NCI-H345 treated with DMSO at 0.1 percent for 48 hours (cell line): ENCODE data around the gene ALDH1B1.
"Not testable (repeated sequence)": the region's sequence is repeated elsewhere in the genome, so short reads cannot be mapped to it uniquely, and the experiment has no call there.

Experiments used
- DNase-seq: peaks from one replicate; lab custom pipeline; 2025; ENCODE audit not compliant: unreplicated experiment; lab: John Stamatoyannopoulos, UW

ALDH1B1 gene

DNA sequence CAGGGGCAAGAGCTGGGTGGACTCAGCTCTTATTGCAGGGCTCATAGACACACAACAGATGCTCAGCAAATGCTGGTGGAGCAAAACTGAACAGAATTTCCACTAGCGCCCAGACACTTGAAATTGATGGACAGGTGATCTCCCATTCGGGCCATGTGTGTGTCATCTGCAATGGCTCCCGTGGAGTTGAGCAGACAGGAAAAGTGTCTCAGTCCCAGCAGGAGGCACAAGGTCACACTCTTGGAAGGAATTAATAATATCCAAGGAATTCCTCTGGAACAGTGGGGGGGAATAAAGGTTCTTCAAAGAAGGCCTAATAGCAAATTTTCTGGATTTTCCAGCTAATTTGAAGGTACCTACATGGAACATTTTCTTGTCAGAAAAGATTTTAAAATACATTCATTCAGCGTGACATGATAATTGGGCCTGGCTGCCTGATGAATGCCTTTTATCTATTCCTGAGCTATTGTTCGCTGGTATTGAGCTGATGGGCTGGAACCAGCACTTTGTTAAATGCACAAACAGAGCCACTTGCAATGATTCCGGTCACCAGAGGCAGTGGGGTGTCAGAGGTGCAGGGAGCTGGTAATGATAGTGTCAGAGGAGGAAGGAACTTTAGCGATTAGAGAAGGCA is 31.5 kb upstream of the ALDH1B1 start:
- peak; percentile 55 for DNase-seq

DNA sequence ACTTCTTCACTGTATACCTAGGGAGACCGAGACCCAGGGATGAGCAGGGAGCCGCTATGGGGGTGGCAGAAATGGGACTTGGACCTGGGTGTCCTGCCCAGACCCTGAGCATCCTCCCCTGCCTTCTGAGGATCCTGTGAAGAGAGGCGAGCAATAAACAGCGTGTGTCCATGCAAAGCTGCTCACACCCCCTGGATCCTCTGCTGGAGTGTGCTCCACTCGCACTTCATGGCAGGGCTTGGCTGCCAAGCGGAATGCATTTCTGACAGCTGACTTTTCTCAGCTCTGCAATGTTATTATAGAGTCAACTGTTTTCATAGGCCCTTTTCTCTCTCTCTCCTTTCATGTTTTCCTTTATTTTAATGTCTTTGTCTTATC is 31.0 kb upstream of the ALDH1B1 start:
- DNase-seq: peak; percentile 52

- peak; percentile 36 for DNase-seq
Observed at GRCh38 chr9:38362852-38363588, 29.5 kb upstream of the ALDH1B1 start.

GRCh38 chr9:38363589-38363925 is 28.9 kb upstream of the ALDH1B1 start:
- no peak for DNase-seq

GRCh38 chr9:38367898-38368297 is 24.6 kb upstream of the ALDH1B1 start:
- DNase-seq: no peak

GRCh38 chr9:38368731-38369130 is 23.8 kb upstream of the ALDH1B1 start:
- no peak for DNase-seq

DNA sequence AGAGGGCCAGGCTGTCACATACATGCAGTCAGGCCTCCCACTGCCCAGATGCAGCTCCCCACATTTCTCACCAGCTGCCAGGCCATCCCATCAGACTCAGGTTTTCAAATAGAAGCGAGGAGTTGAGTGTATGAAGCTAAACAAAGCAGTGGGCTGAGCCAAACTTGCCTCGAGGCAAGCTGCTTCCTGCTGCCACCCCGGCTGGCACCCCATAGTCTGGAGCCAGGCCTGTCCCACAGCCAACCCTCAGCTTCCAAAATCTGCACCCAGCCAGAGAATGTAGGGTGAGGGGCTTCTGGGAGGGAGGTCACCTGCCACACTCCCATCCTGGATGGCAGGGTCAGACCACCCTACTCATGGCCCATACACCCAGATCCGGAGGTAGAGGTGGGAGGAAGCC is 22.3 kb upstream of the ALDH1B1 start:
- no peak for DNase-seq

GRCh38 chr9:38371495-38371894 is 21.0 kb upstream of the ALDH1B1 start:
- no peak for DNase-seq

GRCh38 chr9:38372762-38373619 is 19.5 kb upstream of the ALDH1B1 start:
- no peak for DNase-seq

GRCh38 chr9:38373679-38374078 is 18.8 kb upstream of the ALDH1B1 start:
- no peak for DNase-seq

DNA sequence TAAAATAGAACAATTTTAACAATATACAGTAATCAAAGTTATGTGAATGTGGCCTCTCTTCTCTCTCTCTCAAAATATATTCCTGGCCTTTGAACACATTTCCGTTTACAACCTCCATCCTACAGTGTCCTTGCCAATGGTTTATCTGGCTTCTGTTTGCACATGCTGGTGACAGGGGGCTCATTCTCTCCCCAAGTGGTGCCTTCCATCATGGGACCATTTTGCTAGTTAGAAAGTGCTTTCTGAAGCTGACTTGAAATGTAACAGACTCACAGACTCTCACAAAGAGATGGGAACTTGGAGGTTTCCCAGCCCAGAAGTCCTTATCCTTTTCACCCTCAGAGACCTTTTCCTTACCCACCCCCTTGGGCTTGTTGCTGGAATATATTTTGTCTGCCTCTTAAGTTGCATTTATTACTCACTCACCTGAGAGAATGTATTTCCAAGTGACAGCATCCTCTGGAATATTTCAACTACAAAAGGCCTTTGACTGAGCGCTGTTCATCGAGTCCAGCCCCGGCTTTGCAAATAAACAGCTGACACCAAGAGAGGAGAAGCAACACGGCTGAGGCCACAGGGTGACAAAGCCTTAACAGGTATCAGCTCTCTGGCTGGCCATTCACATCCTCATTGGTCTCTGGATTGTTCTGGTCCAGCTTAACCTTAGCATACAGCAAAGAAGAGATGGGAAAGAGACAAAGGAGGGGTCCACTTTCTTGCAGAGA is 17.5 kb upstream of the ALDH1B1 start:
- DNase-seq: no peak

DNA sequence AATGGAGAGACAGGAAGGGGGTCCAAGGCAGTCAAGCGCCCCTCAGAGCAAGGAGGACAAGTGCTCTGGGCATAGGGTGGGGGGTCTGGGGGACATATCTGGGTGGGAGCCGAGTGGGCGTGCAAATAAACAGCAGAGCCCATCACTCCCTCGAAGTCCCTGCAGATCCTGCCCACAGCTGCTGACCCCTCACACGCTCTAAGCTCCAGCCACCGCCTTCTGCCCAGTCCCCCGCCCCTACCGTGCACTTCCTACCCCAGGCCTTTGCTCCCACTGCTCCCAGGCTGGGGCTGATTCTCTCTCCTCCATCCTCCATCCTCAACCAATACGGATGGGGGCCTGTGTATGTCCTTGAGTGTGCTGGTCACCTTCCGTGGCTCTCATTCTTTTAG is 16.9 kb upstream of the ALDH1B1 start:
- no peak for DNase-seq

GRCh38 chr9:38376021-38376670 is 16.4 kb upstream of the ALDH1B1 start:
- DNase-seq: no peak

DNA sequence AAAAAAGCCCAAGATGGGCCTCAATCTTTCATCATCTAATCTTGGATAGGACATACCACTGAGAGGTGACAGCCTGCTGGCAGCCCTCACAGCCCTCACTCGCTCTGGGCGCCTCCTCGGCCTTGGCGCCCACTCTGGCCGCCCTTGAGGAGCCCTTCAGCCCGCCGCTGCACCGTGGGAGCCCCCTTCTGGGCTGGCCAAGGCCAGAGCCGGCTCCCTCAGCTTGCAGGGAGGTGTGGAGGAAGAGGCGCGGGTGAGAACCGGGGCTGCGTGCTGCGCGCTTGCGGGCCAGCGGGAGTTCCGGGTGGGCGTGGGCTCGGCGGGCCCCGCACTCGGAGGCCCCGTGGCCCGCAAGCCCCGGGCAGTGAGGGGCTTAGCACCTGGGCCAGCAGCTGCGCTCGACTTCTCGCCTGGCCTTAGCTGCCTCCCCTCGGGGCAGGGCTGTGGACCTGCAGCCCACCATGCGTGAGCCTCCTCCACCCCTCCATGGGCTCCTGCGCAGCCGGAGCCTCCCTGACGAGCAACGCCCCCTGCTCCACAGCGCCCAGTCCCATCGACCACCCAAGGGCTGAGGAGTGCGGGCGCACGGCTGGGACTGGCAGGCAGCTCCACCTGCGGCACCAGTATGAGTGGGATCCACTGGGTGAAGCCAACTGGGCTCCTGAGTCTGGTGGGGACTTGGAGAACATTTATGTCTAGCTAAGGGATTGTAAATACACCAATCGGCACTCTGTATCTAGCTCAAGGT is 15.0 kb upstream of the ALDH1B1 start:
- not testable (repeated sequence) for DNase-seq

DNA sequence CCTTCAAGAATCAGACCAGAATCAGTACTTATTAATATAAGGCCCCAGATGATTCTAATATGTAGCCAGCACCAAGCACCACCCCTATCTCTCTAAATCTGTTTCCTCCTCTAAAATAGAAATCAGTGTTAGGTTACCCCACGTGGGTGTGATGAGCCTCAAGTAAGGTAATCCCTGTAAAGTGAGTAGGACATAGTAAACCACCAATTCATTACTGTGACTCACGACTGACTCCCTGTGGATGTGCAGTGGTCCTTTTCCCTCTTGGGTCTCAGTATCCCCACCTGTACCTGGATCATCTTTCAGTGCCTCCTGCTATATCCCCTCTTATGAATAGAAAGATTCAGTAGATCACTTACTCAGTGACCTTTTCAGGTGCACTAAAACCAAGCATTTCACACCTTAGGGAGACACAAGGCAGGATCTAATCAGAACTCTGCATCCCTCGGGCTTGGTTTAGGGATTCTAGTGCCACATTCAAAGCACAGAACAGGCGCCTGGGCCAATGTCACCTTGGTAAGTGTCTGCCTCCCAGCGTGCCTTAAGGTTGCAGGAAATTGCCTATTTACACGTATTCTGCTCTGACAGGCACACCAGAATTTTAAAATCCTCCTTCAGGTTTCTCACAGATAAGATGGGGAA is 12.2 kb upstream of the ALDH1B1 start:
- no peak for DNase-seq

DNA sequence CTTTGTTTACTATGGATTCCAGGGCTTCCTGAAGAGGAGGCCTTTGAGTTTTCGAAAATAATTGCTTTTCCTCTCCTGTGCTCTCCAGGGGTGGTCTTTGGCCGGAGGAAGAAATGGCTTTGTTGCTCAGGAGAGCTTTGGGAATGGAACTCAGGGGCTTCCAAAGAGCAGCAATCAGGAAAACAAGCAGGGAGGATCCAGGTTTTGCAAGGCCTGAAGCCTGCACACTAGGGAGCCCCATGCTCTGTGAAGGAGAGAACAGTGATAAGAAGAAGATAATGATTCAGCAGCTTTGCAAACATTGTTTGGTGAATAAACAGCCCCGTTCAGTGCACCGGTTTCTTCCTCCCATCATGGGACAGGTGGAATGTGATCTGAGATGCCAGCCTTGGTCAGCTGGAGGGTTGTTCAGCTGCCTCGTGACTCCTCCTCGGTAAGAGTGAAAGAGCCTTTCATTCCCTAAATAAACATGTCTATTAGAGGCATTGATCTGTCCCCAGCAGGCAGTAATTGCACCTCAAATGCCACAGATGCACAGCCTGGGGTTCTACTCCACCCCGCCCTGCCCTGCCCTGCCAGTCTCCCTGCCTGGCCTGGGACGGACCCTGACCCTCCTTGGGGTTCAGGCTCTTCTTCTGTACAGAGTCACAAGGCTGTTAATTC is 11.5 kb upstream of the ALDH1B1 start:
- peak; percentile 78 for DNase-seq

GRCh38 chr9:38382141-38382540 is 10.4 kb upstream of the ALDH1B1 start:
- no peak for DNase-seq

GRCh38 chr9:38384990-38385848 is 7.3 kb upstream of the ALDH1B1 start:
- DNase-seq: no peak
